GM19324 (cell line): Measurements from ENCODE around the gene RAB3B.
"Not testable (repeated sequence)": the region's sequence is repeated elsewhere in the genome, so short reads cannot be mapped to it uniquely, and the experiment has no call there.

ENCODE experiments used
- ATAC-seq: cut with Tn5 transposase; IDR thresholded peaks from one replicate; pipeline ENCODE4 v1.9.1; 2021; ENCODE audit warnings: mild to moderate bottlenecking, moderate library complexity; ENCODE audit not compliant: unreplicated experiment, low FRiP score

Gene RAB3B, protein sequence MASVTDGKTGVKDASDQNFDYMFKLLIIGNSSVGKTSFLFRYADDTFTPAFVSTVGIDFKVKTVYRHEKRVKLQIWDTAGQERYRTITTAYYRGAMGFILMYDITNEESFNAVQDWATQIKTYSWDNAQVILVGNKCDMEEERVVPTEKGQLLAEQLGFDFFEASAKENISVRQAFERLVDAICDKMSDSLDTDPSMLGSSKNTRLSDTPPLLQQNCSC

DNA sequence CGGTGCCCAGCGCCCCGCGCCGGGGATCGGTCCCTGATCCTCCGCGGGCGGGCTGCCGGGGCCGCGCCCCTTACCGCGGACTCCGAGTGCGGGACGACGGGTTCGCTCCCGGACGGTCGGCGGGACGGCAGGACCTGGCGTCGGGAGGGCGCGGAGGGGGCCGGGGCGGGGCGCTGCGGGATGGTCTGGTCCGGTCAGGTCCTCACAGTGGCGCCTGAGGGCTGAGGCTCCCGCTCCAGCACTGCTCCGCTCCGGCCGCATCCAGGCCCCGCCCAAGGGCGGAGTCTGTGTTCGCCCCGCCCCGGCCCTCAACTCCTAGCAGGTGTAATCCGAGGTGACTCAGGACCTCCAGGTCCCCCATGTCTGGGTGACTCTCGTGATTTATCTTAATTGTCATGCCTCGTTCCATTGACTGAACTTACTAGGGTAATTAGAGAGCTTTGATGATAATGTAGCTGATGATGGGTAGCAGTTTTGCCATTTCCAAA is at the start of gene RAB3B:
TSS of gene RAB3B (minus strand) at position 223 of the 488 bp plus-strand sequence. CDS start 13,583 bp downstream, outside the sequence.
- ATAC-seq: no peak

DNA sequence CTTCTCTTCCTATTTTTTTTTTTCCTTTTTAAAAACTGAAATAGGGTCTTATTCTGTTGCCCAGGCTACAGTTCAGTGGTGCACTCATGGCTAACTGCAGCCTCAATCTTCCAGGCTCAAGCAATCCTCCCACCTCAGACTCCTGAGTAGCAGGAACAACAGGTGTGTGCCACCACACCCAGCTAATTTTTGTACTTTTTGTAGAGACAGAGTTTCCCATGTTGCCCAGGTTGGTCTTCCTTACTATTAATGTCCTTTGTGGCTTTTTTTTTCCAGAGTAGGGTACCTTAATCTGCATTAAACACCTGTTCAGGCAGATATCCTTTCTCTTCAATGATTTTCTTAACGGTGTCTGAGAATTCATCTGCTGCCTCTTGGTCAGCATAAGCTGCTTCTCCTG is 47.4 kb upstream of the RAB3B start:
- no peak for ATAC-seq

DNA sequence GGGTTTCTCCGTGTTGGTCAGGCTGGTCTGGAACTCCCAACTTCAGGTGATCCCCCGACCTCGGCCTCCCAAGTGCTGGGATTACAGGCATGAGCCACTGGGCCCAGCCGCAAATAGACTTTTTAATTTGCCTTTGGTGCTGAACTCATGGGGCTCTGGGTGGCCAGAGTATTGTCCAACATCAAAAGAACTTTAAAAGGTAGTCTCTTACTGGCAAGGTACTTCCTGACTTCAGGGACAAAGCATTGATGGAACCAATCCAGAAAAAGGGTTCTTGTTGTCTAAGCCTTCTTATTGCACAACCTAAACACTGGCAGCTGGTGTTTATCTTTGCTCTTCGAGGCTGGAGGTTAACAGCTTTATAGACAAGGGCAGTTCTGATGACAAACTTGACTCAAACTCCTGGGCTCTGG is 46.9 kb upstream of the RAB3B start:
- ATAC-seq: no peak

DNA sequence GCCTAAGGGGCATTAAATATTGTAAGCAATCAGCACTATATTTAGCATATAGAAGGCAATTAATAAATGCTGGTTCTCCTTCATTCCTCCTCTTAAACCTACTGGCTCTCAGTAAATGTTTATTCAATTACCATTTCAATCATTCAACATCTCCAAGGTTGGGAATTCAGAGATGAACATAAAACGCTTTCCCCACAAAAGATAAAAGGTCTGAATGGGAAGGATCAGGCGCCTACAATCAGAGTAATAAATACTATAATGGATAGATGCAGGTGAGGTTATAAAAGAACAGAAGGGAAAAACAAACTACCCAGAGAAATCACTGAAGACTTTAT is 43.5 kb upstream of the RAB3B start:
- no peak for ATAC-seq

DNA sequence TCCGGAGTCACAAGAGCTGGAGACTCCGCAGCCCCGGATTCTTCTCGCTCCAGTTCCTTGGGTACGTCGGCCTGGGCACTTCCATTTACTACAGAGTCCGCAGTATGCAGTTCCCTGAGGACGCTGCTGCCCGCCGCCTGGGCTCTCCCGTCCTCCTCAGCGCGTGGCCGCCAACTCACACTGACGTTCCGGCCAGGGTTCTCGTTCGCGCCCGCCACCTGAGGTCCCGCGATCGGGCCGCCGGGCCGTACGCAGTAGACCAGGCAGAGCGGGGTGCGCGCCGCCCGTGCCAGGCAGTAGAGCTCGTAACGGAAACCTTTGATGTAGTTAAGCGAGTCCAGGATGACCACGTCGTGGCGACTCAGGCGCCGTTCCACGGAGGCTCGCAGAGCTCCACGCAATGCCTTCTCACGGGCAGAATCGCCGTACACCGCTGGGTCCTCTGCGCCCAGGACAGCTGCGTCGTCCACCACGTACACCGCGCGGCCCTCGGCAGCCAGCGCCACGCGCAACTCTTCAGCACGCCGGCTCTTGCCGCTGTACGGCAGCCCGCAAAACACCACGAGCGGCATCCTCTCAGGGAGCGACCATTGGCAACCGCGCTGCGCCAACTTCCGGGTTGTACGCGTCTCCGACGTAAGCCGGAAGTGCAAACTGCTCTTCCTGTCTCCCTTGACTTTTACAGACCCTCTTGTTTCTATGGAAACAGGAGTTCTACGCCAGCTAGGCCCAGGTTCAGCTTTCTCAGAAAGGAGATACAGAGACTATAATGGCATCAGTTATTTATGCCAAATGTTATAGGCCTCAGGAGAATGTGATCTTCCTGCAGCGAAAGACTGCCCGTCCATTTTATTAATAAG is 42.9 kb upstream of the RAB3B start, which contains the start of gene KTI12:
TSS of gene KTI12 (minus strand) at position 621 of the 860 bp plus-strand sequence. CDS start at position 572, 49 bp downstream.
- ATAC-seq: no peak

DNA sequence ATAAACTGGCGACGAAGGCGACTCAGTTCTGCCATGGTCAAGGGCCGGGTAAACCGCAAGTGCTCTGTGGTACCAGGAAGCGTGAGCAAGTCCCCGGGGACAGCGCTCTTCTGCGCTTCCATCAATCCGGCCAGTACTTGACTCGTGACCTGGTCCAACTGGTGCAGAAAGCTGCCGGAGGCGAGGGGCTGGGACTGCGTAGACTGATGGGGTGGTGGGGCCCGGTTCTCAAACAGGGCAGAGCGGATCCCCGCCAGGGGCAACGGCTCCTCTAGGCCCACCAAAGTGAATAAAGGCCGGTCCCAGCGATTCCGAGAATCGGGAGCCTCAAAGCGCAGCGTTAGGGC is 42.3 kb upstream of the RAB3B start:
- no peak for ATAC-seq

DNA sequence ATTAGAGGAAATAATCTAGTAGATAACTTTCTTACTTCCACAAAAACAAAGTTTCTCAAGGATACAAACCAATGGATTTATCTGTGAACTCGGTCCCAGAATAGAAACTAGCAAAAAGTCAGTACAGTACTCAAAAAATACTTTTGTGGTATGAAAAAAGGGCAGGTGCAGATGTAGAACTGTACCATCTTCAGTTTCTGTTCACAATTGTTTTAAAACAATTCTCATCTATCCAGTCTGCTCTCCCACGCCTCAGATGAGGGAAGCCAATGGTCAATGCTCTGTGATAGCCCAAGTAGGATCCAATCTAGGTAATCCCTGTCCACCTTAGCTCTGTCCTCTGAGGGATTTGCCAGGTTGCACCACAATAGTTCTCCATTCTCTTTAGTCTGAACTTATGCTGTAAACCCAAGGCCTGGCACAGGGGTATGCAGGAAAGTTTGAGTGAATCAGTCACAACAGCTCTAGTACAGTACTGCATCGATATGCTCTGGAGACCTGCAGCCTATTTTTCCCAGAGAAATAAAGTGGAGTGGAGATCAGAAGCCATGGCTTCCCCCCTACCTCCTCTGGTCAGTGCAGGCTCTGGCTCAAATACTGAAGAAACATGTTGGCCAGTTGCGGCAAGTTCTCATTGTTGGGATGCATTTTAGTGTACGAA is 41.8 kb upstream of the RAB3B start:
- ATAC-seq: no peak

DNA sequence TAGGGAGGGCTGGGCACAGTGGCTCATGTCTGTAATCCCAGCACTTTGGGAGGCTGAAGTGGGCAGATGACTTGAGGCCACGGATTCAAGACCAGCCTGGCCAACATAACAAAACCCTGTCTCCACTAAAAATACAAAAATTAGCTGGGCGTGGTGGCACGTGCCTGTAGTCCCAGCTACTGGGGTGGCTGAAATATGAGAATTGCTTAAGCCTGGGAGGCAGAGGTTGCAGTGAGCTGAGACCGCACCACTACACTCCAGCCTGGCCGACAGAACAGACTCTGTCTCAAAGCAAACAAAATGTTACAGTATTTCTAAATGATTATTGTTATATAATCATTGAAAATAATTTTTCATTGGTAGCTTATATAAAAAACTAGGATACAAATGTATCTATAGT is 38.3 kb upstream of the RAB3B start:
- not testable (repeated sequence) for ATAC-seq

DNA sequence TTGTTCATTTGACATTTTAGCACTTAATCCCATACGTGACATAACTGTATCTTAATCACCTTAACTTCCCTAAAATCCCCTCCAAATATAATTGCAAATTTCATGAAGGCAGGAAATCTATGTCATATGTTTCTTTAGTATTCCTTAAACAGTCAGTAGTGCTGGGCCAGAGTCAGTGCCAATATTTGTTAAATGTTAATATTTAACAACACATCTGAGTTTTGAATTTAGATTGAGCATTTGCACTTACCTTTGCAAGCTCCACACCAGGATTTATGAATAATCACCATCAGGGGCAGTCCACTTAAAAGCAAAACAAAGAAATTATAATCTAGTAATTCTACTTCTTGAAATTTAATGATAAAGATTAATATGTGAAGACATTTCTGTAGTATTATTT is 37.8 kb upstream of the RAB3B start:
- ATAC-seq: no peak

DNA sequence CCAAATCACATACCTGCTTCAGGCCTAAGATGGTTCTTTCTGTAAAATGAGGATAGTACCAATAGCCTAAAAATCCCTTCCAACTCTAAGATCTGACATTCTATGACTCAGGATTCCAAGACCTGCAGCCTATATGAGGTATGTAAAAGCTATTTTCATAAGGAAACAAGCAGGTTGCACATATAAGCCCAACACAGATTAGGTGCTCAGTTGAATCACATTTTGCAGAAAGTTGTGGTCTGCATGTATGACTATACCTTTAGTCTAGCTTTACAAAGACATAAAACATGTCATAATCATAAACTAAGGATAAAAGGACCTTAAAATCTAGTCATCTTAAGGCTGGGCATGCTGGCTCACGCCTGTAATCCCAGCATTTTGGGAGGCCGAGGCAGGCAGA is 35.8 kb upstream of the RAB3B start:
- ATAC-seq: no peak

DNA sequence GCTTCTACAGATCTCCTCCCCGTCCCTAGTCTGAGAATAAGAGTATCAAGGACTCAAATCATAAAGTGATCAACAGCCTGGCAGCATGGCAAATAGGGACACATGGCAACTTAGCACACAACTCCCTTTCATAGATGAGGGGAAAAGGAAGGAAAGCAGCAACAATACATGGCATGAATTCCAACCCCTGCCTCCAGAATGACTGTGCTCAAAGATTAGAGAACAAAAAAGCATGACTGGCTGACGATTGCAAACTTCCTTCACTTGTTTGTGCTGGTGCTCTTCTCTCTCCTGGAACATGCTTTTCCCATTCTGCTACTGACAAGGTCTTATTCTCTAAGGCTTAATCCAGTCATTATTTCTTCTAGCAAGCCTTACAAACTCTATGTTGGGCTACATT is 31.6 kb upstream of the RAB3B start:
- no peak for ATAC-seq

DNA sequence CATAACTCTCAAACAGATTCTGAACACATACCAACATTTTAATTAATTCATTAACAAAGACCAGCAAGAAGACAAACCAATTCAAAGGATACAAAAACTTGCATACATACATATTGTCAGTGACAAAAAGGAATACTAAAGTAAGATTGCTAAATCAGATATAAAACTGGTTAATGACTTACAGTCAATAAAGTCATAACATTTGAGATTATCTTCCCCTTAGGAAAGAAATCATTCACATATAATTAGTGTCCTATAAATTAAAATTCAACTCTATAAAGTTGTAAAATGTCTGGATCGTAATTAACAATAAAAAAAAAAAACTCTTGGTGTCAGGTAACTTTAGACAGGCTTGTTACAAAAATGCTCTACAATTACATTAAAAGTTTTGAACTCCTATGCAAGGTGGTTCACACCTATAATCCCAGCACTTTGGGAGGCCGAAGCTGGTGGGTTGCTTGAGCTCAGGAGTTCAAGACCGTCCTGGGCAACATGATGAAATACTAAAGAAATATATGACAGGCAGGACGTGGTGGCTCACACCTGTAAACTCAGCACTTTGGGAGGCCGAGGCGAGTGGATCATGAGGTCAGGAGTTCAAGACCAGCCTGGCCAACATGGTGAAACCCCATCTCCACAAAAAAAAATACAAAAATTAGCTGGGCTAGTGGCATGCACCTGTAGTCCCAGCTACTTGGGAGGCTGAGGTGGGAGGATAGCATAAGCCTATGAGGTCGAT is 17.7 kb upstream of the RAB3B start:
- no peak for ATAC-seq

DNA sequence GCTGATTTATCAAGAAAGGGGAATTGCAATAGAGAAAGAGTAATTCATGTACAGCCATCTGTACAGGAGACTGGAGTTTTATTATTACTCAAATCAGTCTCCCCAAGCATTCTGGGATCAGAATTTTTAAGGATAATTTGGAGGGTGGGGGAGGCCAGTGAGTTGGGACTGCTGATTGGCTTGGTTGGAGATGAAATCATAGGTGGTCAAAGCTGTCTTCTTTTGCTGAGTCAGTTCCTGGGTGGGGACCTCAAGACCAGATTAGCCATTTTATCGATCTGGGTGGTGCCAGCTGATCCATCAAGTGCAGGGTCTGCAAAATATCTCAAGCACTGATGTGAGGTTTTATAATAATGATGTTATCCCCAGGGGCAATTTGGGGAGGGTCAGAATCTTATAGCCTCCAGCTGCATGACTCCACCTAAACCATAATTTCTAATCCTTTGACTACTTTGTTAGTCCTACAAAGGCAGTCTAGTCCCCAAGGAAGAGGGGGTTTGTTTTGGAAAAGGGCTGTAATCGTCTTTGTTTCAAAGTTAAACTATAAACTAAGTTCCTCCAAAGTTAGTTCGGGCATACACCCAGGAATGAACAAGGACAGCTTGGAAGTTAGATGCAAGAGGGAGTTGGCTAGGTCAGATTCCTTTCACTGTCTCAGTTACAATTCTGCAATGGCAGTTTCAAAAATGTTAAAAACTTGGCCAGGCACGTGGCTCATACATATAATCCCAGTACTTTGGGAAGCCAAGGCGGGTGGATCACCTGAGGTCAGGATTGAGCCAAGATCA is 16.9 kb upstream of the RAB3B start:
- ATAC-seq: no peak

DNA sequence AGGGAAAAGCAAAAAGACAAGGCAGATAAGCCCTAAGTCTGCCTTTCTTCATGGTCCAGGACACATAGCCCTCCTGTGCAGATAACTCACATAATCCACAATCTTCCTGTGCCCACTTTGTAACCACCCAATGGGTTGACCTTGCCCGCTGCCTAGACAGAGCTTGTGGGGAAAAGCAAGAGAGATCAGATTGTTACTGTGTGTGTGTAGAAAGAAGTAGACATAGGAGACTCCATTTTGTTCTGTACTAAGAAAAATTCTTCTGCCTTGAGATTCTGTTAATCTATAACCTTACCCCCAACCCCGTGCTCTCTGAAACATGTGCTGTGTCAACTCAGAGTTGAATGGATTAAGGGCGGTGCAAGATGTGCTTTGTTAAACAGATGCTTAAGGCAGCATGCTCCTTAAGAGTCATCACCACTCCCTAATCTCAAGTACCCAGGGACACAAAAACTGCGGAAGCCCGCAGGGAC is 15.6 kb upstream of the RAB3B start:
- ATAC-seq: not testable (repeated sequence)

DNA sequence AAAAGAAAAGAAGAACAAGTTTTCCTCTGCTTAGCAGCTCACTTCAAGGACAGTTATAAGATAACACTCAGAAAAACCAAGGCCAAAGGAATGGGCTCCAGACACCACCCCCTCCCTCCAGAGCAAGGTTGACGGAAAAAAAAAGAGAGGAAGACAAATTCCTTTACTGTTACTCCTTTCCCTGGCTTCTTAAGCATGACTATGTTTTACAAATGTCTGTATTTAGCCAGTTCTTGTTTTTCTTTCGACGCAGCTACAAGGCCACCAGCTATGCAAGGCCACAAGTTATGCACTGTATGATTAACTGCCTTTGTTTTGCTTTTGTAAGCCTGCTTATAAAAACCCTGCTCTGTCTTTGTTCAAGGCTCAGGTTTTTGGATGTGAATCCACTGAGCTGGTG is 15.0 kb upstream of the RAB3B start:
- not testable (repeated sequence) for ATAC-seq

DNA sequence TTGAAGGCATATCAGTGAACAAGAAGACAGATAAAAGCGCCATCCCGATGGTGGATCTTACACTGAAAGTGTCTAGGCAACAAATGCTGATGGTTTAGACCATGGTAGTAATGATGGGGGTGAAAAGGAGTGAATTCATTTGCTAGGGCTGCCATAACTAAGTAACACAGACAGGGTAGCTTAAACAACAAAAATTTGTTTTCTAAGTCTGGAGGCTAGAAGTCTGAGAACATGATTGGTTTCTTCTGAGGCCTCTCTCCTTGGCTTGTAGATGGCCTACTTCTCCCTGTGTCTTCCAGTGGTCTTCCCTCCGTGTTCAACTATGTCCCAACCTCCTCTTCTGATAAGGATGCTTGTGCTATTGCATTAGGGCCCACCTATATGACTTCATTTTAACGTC is 13.4 kb upstream of the RAB3B start:
- ATAC-seq: no peak

DNA sequence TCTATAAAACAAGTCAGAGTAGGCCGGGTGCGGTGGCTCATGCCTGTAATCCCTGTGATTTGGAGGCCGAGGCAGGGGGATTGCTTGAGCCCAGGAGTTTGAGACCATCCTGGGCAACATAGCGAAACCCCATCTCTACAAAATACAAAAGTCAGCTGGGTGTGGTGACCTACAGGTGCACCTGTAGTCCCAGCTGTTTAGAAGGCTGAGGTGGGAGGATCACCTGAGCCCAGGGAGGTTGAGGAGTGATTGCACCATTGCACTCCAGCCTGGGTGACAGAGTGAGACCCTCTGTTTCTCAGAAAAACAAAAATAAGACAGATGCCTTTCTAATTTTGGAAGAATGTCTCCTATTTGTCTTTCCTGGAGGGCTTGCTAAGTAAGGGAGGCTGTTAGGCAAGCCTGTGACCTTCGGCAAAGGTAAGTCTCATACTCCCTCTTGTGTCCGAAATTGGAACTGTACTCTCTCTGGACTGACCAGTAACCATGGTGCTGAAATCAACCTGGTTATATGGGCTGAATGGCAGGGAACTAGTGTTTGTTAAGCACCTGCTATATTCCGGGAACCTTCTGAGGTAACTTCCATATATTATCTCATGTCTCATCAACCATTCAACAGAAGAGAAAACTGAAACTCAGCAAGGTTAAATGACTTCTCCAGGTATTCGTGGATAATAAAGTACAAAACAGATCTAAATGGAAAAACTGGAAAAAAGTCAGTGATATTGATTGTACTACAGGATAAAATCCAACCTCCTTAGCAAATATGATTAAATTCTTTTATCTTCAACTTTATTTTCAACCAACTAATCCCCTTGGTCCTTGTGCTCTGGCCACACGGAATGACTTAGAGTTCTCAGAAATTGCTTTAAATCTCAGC is 11.8 kb upstream of the RAB3B start:
- peak; percentile 74 for ATAC-seq

DNA sequence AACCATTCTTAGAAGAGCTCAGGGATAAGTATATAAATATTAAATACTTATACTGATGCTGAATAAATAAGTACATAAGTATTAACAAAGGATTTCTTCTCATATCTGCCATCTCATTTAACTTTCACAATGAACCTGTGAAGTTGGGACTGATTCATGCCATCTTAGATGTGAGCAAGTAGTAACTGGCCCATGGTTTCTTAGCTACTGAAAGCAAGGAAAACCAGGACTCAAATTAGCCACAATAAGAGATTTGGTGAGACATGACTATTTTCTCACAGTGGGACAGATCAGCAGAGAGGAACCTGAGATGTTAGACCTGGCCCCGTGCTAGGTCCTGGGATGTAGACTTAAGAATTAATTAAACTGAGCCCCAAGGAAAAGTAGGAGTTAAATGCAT is 8.2 kb upstream of the RAB3B start:
- ATAC-seq: no peak

DNA sequence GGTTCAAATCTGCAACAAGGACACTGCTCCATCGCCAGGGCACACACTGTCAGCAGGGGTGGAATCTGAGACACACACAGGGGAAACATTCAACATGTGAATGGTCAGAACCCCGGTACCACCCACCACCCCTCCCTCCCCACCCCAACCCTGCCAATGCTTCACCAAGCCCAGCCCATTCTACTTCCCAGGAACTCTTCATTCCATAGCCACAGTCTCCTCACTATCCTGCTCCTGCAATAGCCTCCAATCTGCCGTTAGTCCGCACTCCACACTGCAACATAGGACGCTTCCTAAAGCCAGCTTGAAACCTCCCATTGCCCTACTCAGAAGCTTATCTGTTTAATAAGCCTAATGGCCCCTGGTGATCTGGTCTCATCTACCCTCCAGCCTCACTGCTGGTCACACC is 7.5 kb upstream of the RAB3B start:
- ATAC-seq: no peak
